Myocyte (in vitro differentiated cells): ENCODE results near the gene ATAD5. TPM values are rescaled to one million over a fixed set of nuclear protein-coding genes. Genes with fewer than 3 reads are reported as not detected.
"Not testable (repeated sequence)": the region's sequence is repeated elsewhere in the genome, so short reads cannot be mapped to it uniquely, and the experiment has no call there.

Experiments
- DNase-seq: peaks from one replicate; pipeline ENCODE4 v3.0.0-alpha.2; 2012; ENCODE audit warnings: low read depth
- polyA plus RNA-seq: library from polyadenylated mRNA; unstranded; fragments of >200 nt; gene quantifications from one replicate; pipeline ENCODE4 v1.2.1, GENCODE V29; 2012; ENCODE audit warnings: missing spikeins
- total RNA-seq: library from RNA; depleted of rRNA; stranded (reverse); fragments of >200 nt; gene quantifications from 2 replicates; pipeline ENCODE4 v1.2.3, GENCODE V29; 2014

Gene ATAD5
- 0.52 and 0.67 TPM in 2 replicates for total RNA-seq
- 0.25 TPM for polyA plus RNA-seq

- peak; percentile 93 for DNase-seq
Observed at GRCh38 chr17:30831663-30832437, at the start of gene ATAD5. Gene ATAD5 (plus strand): TSS chr17:30831966. CDS start chr17:30832348, 382 bp downstream.

GRCh38 chr17:30782206-30782605 is 49.6 kb upstream of the ATAD5 start:
- DNase-seq = no peak

DNA sequence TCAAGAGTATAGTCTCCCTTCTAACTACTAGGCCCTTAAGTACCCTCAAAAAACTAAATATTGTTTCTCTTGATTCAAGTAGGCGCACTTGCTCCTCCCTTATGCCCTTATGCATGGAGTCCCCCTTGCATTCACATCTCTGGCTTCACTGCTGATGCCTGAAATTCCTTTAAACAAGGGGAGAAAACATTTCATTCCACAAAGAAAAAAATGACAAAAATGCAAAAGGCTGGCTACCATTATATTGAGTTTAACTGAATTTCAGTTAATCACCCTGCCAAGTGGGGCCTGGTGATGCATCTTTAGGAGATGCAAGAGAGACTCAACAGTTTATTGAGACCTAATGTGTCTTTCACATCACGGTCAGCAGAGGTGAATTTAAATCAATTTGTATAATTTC is 42.8 kb upstream of the ATAD5 start:
- DNase-seq = no peak

DNA sequence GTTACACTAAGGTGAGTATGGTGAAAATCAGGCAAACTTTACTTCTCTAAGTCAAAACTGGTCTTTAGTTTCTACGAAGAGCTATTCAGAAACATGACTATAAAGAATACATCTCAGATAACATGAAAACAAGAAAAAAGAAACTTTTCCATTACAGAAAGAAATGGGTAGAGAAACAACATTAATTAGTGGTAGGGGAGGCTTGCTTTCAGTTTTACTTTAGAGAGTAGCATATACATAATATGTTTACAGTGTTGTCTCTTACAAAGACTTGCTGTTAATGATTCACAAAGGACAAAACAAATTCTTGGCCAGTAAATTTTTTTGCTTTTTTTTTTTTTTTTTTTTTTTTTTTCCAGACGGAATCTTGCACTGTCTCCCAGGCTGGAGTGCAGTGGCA is 41.5 kb upstream of the ATAD5 start:
- no peak for DNase-seq

- no peak for DNase-seq
Observed at GRCh38 chr17:30793282-30793977, 38.3 kb upstream of the ATAD5 start.

DNA sequence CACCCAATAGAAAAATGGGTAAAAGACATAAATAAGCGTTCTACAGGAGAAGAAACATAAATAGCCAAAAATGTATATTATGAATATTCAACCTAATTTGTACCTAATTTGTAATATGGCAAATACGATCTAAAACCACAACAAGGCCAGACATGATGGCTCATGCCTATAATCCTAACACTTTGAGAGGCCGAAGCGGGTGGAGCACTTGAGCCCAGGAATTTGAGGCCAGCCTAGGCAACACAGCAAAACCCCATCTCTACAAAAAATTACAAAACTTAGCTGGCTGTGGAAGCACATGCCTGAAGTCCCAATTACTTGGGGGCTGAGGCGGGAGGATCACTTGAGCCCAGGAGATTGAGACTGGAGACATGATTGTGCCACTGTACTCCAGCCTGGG is 37.4 kb upstream of the ATAD5 start:
- DNase-seq = no peak

DNA sequence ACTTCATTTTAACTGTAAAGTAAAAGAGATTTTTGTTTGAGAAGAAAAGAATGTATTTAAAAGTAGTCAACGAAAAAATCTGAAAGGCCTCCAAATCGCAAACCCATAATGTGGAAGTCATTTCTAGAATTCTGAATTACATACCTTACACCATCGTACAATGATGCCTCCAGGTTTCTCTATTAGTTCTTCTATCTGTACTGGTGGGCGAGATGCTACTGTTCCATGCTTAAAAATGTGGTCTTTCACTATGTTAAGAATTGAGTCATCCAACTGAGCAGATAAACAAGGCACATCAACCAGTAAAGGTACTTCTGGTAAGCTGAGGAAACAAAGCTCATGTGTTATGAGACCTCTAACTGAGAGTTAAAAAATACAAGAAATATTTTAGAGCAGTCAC is 35.8 kb upstream of the ATAD5 start:
- DNase-seq = no peak

DNA sequence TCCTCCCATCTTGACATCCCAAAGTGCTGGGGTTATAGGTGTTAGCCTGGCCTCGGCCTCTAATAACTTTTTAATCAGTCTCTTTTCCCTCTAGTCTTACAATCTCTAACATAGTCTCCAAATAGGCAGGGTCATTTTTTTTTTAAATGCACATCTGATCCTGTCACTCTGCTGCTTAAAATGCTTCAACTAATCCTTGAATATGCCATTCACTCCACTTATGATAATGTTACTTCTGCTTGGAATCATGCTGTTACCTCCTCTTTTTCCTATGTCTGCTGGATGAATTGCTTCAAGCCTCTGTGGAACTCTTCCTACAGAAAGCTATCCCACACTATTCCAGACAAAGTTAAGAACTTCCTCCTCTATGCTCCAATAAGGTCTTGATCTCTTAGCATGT is 30.1 kb upstream of the ATAD5 start:
- peak; percentile 42 for DNase-seq

DNA sequence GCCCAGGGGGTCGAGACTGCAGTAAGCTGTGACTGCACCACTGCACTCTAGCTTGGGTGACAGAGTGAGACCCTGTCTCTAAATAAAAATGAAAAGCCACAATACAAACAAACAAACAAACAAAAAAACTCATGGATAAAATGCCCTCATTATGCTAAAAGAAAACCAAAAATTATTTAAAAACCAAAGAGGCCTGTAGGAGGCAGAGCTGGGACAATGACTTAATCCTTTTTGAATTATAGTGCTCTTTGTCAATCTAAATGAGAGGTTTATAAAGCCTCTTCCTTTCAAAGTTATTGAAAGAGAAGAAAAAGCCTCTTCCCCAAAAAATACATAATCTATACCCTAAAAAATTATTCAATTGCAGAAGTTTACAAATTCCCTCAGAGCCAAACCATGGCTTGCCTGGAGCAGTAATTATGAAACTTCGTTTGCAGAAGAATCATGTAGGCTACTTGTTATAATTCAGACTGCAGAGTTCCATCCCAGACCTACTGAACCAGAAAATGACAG is 25.8 kb upstream of the ATAD5 start:
- no peak for DNase-seq

DNA sequence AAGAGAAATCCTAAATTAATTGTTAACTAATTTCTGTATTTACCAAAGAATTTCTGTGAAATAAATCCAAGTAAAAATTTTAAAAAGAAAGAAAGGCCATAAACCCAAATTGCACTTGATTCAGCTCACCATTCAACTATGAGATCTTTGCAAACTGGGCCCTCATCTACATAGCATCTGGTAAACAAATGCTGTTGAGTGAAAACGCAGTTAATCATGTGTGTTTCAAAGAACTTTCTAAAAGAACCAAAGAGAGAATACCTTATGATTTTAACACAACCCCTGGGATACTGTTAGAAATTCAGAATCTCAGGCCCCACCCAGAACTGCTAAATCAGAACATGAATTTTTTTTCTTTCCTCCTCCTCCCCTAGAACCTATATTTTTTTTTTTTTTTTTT is 23.9 kb upstream of the ATAD5 start:
- no peak for DNase-seq

- DNase-seq = no peak
Observed at GRCh38 chr17:30808785-30809286, 22.9 kb upstream of the ATAD5 start.

DNA sequence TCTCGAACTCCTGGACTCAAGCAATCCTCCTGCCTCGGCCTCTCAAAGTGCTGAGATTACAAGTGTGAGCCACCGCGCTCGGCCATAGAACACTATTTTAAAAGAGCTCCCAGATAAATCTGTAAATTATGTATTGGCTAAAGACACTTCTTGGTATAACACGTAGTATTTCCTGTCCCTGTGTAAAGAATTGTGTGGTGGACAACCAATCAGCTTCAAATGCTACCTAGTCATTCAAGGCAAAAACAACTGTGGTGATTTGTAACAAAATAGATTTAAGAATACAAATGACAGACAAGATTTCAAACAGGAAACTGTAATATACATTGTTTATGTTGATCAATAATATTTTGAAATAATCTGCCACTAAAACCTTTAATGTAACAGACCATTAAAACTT is 21.9 kb upstream of the ATAD5 start:
- no peak for DNase-seq

DNA sequence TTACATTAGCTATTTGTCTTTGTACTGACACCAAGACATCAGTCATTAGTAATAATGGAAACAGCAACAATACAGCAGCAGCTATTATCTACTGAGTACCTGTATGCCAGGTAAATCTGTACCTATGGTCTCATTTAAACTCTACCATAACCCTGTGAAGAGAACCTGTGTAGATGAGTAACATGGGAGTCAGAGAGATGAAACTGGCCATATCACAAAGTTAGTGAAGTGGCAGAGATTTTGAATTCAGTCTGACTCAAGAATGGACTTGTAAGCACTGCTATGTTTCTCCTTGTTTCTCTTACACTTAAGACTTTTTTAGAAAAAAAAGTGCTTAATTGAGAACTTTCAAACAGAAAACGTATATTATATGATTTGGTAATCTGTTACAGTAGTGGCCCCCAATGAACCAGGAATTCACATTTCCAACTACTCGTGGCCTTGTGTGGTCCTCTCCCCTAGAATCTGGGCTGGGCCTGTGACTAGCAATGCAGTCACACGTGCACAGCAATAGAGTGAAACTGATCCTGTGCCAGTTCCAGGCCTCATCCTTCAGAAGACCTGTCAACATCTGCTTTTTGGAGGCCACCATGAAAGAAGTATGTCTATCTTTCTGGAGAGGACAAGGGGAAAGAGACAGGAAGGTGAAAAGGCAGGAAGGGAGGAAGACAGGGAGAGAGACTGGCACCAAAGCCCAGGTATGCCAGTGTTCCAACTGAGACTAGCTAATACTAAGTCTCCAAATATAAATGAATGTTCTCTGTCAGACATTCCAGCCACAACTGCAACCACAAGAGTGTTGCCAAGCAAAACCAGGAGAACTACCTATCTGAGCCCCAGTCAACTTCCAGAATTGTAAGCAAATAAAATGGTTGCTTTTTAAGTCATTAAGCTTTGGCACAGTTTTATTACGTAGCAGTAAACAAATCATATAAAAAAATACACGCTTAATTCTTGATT is 19.3 kb upstream of the ATAD5 start:
- peak; percentile 39 for DNase-seq

GRCh38 chr17:30814236-30814635 is 17.5 kb upstream of the ATAD5 start:
- DNase-seq = not testable (repeated sequence)

GRCh38 chr17:30814860-30815259 is 16.9 kb upstream of the ATAD5 start:
- not testable (repeated sequence) for DNase-seq

- no peak for DNase-seq
Observed at GRCh38 chr17:30816165-30816564, 15.6 kb upstream of the ATAD5 start.

- no peak for DNase-seq
Observed at GRCh38 chr17:30819971-30820705, 11.6 kb upstream of the ATAD5 start.

GRCh38 chr17:30821871-30822723 is 9.7 kb upstream of the ATAD5 start:
- DNase-seq = peak; percentile 52

DNA sequence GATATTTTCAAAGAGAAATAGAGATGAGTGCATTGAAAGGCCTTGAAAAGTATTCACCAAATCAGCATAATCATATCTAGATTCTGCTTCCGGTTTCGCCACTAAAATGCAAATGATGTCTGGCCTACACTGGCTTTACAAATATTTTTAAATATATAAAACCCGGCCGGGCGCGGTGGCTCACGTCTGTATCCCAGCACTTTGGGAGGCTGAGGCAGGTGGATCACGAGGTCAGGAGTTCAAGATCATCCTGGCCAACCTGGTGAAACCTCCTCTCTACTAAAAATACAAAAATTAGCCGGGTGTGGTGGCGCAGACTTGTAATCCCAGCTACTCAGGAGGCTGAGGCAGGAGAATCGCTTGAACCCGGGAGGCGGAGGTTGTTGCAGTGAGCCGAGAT is 8.8 kb upstream of the ATAD5 start:
- not testable (repeated sequence) for DNase-seq
